HEK293 (cell line): ENCODE data around the gene CREBBP.
"Not testable (repeated sequence)": the region's sequence is repeated elsewhere in the genome, so short reads cannot be mapped to it uniquely, and the experiment has no call there.

Experiments used
- BCL11B ChIP-seq: fragments of 450-650 bp; formaldehyde crosslinking; IDR thresholded peaks from 2 replicates; pipeline ENCODE4 v1.5.1; 2016; ENCODE audit warnings: low read depth, missing biosample characterization, missing genetic modification characterization
- MEIS1 ChIP-seq: sonication (generic); formaldehyde crosslinking; IDR thresholded peaks from 2 replicates; pipeline ENCODE4 v1.8.1; 2022; ENCODE audit warnings: missing genetic modification reagents, mild to moderate bottlenecking, borderline replicate concordance
- YY1 ChIP-seq: fragments of 450-650 bp; formaldehyde crosslinking; IDR thresholded peaks from 2 replicates; pipeline ENCODE4 v1.5.1; 2018; ENCODE audit warnings: missing biosample characterization, missing genetic modification characterization
- ZNF248 ChIP-seq: fragments of 450-650 bp; formaldehyde crosslinking; IDR thresholded peaks from 2 replicates; pipeline ENCODE4 v1.5.1; 2017; ENCODE audit warnings: missing biosample characterization, missing genetic modification characterization
- ZNF423 ChIP-seq: fragments of 450-650 bp; formaldehyde crosslinking; IDR thresholded peaks from 2 replicates; pipeline ENCODE4 v1.5.1; 2016; ENCODE audit warnings: missing biosample characterization, missing genetic modification characterization
- ZNF670 ChIP-seq: fragments of 450-650 bp; formaldehyde crosslinking; IDR thresholded peaks from 2 replicates; pipeline ENCODE4 v1.5.1; 2016; ENCODE audit warnings: missing biosample characterization, missing genetic modification characterization, low read depth
- TF ChIP-seq, protein P1 (sequence below): fragments of 450-650 bp; formaldehyde crosslinking; IDR thresholded peaks from 2 replicates; pipeline ENCODE4 v1.5.1; 2016; ENCODE audit warnings: missing biosample characterization, missing genetic modification characterization
- TF ChIP-seq, protein P2 (sequence below): fragments of 450-650 bp; formaldehyde crosslinking; IDR thresholded peaks from 2 replicates; pipeline ENCODE4 v1.5.1; 2016; ENCODE audit warnings: missing biosample characterization, missing genetic modification characterization
- TF ChIP-seq, protein P3 (sequence below): fragments of 450-650 bp; formaldehyde crosslinking; IDR thresholded peaks from 2 replicates; pipeline ENCODE4 v1.5.1; 2016; ENCODE audit warnings: missing biosample characterization, missing genetic modification characterization

DNA sequence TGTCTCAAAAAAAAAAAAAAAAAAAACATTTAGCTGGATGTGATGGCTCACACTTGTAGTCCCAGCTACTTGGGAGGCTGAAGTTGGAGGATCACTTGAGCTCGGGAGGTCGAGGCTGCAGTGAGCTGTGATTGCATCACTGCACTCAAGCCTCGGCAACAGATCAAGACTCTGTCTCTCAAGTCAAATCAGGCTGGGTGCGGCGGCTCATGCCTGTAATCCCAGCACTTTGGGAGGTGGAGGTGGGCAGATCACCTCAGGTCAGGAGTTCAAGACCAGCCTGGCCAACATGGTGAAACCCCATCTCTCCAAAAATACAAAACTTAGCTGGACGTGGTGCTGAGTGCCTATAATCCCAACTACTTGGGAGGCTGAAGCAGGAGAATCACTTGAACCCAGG is 31.2 kb upstream of the CREBBP start:
- TF ChIP-seq, protein P1, sequence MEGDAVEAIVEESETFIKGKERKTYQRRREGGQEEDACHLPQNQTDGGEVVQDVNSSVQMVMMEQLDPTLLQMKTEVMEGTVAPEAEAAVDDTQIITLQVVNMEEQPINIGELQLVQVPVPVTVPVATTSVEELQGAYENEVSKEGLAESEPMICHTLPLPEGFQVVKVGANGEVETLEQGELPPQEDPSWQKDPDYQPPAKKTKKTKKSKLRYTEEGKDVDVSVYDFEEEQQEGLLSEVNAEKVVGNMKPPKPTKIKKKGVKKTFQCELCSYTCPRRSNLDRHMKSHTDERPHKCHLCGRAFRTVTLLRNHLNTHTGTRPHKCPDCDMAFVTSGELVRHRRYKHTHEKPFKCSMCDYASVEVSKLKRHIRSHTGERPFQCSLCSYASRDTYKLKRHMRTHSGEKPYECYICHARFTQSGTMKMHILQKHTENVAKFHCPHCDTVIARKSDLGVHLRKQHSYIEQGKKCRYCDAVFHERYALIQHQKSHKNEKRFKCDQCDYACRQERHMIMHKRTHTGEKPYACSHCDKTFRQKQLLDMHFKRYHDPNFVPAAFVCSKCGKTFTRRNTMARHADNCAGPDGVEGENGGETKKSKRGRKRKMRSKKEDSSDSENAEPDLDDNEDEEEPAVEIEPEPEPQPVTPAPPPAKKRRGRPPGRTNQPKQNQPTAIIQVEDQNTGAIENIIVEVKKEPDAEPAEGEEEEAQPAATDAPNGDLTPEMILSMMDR (tag by site-specific recombination), result not testable (repeated sequence)
- TF ChIP-seq, protein P2, sequence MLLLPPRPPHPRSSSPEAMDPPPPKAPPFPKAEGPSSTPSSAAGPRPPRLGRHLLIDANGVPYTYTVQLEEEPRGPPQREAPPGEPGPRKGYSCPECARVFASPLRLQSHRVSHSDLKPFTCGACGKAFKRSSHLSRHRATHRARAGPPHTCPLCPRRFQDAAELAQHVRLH (tag by site-specific recombination), result not testable (repeated sequence)
- TF ChIP-seq BCL11B; YY1 (tag by site-specific recombination); ZNF423 (tag by site-specific recombination); ZNF248 (tag by site-specific recombination); MEIS1 (CRISPR knock-in tag); ZNF670 (tag by site-specific recombination): not testable (repeated sequence)
- TF ChIP-seq, protein P3, sequence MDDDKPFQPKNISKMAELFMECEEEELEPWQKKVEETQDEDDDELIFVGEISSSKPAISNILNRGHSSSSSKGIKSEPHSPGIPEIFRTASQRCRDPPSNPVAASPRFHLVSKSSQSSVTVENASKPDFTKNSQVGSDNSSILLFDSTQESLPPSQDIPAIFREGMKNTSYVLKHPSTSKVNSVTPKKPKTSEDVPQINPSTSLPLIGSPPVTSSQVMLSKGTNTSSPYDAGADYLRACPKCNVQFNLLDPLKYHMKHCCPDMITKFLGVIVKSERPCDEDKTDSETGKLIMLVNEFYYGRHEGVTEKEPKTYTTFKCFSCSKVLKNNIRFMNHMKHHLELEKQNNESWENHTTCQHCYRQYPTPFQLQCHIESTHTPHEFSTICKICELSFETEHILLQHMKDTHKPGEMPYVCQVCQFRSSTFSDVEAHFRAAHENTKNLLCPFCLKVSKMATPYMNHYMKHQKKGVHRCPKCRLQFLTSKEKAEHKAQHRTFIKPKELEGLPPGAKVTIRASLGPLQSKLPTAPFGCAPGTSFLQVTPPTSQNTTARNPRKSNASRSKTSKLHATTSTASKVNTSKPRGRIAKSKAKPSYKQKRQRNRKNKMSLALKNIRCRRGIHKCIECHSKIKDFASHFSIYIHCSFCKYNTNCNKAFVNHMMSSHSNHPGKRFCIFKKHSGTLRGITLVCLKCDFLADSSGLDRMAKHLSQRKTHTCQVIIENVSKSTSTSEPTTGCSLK, result not testable (repeated sequence)
